HG03135 (cell line): ENCODE data around the gene INPP5F.
A peak's percentile ranks its signal among the peaks of the same experiment; 100 is the strongest.
"Not testable (repeated sequence)": the region's sequence is repeated elsewhere in the genome, so short reads cannot be mapped to it uniquely, and the experiment has no call there.

Experiments
- ATAC-seq: cut with Tn5 transposase; IDR thresholded peaks from one replicate; pipeline ENCODE4 v1.9.1; 2021; ENCODE audit warnings: mild to moderate bottlenecking, moderate library complexity; ENCODE audit not compliant: unreplicated experiment

INPP5F gene

DNA sequence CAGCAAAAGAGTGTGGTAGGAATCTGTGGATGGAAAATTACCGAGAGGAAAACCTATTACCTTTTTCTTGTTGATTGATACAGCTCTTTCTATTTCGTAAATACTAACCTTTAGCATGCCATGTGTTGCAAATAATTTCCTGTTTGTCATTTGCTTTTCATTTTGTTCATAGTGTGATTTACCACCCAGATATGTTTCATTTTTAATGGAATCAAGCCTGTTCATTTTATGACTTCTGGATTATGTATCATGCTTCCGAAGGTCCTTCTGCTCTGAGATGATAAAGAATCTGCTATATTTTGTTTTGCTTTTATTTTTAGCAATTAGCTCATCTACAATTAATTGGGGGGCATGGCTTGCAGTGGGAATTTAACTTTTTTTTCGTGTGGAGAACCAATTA is 46.5 kb downstream of the INPP5F start:
- no peak for ATAC-seq

DNA sequence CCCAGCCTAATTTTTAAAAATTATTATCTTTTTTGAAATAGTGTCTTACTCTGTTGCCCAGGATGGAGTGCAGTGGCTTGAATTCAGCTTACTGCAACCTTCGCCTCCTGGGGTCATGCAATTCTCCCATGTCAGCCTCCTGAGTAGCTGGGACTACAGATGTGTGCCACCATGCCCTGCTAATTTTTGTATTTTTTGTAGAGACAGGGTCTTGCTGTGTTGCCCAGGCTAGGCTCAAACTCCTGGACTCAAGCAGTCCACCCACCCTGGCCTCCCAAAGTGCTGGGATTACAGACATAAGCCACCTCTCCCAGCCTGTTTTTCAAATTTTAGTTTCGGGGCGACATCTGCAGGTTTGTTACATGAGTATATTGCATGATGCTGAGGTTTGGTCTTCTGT is 47.2 kb downstream of the INPP5F start:
- ATAC-seq = not testable (repeated sequence)

DNA sequence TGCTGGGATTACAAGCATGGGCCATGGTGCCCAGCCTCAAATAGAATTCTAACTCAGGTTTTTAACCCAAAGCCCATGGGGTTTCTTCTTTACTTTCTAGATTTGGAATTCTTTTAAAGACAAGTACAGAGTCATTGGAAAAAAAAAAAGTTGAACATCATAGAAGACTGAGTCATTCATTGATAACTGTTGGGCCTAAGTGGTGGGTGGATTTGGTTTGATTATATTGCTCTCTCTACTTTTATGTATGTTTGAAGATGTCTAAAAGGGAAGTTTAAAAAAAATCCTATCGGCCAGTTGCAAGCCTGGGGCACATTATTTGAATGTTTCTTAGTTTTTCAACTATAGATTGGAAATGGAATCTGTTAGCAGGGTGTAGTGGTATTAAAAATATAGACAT is 49.7 kb downstream of the INPP5F start:
- ATAC-seq = no peak

DNA sequence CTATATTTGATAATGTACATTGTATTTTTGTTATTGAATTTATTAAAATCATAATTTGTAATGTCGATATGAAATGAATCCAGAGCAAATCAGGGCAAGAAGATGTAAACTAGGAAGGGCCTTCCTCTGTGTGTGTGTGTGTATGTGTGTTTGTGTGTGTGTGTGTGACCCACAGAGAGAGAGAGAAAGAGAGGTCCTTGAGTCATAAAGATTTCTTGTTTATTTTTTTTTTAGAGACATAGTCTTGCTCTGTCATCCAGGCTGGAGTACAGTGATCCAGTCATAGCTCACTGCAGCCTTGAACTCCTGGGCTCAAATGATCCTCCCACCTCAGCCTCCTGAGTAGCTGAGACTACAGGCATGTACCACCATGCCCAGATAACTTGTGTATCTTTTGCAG is 50.7 kb downstream of the INPP5F start:
- ATAC-seq = no peak

DNA sequence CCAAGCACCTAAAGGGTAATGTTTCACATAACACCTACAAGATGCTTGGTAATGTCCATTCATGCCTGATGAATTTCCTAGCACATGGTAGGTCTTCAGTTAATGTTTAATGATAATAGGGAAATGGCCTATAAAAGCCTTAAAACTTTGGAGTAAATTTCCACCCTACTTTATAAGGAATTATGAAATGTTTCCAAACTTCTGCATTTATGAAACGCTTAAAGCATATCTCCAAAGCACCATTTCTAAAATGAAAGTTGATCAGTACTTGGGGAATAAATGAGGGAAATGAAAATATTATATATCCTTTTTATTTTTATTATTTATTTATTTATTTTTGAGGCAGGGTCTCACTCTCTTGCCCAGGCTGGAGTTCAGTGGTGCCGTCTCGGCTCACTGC is 51.8 kb downstream of the INPP5F start:
- no peak for ATAC-seq

DNA sequence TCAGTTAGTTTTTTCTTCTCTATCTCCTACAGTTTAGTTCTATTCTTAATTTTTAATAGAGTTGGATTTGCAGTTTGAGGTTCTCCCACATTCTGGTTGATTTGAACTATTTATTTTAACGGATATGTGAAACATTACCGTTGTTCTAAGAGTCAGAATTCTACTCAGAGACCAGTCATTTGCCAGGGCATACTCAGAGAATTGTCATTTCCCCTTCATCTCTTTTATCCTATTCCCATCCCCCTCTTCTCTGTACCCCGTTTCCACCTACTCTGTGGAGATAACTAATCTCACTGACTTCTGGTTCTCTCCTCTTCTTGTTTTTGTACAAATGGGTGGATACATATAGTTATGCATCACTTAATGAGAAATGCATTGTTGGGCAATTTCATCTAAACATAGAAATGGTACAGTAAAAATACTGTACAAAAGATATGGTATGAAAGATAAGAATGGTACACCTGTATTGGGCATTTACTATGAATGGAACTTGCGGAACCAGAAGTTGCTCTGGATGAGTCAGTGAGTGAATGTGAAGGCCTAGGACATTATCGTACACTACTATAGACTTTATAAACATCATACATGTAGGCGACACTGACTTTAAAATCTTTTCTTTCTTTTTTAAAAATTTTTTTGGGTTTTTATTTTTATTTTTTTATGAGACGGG is 53.1 kb downstream of the INPP5F start:
- ATAC-seq = no peak

DNA sequence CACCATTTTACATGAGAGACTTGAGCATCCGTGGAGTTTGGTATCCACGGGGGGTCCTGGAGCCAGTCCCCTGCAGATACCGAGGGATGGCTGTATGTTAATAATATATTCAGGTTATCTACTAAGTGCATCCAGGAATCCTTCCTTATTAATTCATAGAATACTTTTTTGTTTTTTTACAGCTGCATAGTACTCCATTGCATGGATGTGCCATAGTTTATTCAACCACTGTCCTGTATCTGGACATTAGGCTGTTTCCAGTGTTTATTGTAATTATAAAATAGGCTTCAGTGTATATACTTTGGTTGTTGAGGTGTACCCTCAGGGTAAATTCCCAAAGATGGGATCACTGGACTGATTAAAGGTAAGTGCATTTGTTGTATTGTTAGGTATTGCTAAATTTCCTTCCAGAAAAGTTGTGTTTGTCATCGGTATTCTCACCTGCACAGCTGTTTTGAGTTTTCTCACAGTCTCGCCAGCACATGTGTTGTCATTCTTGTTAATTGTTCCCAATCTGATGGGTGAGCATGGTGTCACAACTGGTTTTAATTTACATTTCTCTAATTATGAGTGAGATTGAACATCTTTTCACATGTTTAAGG is 55.1 kb downstream of the INPP5F start:
- no peak for ATAC-seq

DNA sequence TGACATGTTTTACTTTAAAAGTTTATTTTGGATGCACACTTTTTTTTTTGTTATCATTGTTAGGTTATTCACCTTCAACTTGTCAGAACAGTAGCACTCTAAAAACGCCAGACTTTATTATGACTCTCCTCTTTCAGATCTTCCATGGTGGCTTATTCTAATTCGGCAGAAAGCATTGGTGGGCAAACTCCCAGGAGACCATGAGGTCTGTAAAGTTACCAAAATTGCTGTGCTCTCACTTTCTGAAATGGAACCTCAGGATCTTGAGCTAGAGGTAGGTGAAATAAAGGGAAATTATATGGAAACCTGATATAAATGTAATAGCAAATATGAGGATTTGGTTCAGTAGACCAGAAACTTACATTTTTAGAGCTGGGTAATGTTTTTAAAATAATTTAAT is 55.6 kb downstream of the INPP5F start:
- ATAC-seq = no peak

DNA sequence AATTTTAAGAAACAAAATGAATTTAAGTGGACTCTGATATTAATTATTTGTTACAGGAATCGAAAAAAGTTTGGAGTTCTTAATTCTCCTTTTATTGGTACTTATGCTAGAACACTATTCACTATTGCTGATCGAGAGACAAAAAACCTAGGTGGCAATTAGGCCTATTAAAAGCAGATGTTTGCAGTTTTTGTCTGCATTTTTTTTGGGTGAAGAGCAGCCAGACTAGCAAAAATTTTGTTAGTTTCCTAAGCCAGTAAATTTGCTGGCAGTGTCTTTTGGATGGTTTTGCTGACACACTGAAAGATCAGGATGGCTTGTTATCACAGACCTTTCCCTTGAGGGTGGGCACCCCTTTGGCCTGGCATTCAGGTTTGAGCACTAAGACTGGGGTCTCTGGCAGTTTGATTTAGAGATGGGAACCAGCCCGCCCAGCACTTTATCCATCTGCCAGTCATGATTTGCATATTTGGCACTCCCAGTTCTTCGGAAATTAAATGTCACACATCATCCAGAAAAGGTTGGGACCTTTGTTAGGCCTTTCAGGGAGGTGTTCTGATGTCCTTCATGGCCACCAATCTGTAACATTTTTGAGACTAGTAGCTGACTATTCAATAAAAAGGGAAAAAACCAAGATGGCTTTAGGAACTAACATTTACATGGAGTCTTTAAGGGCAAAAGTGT is 57.3 kb downstream of the INPP5F start:
- no peak for ATAC-seq

DNA sequence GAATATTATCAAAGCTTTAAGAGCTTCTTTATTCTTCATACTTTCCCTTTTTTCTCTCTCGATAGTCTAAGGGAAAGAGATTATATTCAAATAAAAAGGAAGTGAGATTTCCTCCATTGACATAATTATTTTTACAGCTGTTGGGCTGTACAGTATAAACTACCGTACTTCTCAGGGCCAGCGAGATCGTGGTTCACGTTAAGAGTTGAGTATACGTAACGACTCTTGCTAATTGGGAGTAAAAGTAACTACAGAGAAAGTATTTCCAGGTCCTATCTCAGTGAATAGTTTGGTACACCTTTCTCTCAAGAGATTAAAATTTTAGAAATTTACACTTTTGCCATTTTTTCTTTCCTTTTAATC is 57.8 kb downstream of the INPP5F start:
- ATAC-seq = no peak

DNA sequence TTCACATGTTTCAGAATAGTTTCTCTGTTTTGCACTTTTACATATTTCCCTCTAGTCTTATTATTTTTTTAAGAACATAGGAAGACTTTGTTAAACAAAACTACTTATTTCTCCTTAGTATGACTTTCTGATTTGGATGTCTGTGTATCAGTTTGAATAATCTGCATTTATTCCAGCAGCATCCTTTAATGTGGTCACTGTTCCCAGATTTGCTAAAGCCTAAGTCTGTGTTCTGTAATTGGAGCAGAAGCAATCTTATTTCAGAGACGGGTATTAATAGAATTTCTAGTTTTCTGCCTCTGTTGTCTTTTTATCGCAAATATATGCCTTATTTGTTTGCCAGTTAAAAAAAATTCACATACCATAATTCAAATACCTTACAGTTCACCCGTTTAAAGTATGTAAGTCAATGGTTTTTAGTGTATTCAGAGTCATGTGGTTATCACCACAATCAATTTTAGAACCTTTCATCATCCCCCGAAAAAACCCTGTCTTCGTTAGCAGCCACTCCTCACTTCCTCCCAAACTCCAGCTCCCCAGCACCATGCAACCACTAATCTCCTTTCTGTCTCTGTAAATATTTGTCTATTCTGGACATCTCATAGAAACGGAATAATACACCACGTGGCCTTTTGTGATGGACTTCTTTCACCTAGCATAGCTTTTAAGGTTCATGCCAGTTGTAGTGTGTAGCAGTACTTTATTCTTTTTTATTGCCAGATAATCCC is 58.7 kb downstream of the INPP5F start:
- ATAC-seq = peak; percentile 67

DNA sequence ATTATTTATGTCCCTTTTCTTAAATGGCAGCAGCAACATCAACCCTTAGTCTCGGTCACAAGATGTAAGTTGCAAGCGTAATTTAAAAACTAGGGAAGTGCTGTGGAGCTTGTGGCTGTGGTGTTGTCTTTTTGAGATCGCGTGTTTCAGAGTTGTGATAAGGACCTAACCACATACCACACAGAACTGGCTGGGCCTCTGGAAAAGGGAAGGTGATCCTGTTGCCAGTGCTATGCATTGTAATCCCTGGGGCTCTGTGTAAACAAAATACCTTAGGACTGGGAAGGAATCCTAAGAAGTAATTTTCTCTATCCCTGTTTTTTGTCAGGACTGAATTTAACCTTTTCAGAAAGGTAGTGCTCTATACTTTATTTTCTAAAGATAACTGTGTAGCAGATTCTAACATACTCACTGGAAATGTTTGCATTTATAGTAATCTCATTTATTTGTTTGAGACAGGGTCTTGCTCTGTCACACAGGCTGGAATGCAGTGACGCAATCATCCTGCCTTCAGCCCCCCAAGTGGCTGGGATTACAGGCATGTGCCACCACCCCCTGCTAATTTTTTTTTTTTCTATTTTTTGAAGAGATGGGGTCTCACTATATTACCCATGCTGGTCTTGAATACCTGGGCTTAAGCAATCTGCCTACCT is 60.4 kb downstream of the INPP5F start:
- ATAC-seq = no peak

DNA sequence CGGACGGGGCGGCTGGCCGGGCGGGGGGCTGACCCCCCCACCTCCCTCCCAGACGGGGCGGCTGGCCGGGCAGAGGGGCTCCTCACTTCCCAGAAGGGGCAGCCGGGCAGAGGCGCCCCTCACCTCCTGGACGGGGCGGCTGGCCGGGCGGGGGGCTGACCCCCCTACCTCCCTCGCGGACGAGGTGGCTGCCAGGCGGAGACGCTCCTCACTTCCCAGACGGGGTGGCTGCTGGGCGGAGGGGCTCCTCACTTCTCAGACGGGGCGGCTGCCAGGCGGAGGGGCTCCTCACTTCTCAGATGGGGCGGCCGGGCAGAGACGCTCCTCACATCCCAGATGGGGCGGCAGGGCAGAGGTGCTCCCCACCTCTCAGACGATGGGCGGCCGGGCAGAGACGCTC is 69.3 kb downstream of the INPP5F start:
- not testable (repeated sequence) for ATAC-seq

DNA sequence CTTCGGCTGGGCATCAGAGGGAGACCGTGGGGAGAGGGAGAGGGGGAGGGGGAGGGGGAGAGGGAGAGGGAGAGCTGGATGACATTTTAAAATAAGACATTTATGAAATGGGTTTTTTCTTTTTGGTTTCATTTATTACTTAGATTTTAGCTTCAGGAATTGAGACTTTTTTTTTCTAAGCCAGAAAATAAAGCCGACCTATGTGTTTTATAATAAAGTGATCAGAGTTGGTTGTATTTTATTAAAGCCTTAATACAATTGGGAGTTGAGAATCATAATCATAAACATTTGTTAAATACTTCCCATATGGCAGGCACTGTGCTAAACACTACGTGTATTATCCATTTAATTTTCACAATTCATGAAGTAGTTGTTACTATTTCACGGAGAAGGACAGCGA is 70.2 kb downstream of the INPP5F start:
- no peak for ATAC-seq

DNA sequence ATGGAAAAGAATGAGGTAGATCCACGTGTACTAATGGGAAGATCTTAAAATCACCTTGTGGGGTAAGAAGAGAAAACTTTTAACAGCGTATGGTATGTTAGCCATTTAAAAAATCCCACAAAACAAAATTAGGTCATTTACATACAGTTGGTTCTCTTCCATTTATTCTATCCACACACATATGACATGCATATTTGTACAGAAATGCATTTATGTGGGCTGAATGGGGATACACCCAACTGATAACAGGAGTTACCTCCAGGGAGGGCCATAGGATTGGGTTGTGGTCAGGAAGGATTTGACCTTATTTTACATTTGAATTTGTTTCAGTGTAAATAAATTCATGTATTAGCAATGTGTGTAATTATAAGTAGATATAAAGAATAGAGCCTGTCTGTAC is 75.3 kb downstream of the INPP5F start:
- ATAC-seq = no peak

DNA sequence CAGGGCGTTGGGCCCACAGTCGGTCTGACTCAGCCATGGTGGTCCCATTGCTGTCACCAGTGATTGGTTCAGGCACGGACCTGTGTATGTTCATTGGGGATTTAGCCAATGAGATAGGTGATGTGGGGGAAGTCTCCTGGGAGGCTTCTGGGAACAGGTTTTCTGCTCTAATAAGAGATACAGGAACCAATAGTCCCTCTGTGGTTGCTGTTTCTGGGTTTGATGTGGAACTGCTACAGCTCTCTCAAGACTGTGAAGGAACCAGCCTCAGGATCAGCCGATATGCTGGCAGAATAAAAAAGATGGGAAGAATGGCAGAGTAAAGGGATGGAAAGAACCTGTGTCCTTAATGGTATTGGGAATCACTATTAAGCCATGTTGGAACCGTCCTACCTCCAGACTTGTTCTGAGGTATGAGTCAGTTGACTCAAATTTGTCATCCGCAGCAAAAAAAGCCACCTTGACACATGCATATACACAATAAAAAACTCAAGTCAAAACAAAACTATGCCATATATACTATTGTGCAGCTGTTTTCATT is 76.2 kb downstream of the INPP5F start:
- no peak for ATAC-seq

DNA sequence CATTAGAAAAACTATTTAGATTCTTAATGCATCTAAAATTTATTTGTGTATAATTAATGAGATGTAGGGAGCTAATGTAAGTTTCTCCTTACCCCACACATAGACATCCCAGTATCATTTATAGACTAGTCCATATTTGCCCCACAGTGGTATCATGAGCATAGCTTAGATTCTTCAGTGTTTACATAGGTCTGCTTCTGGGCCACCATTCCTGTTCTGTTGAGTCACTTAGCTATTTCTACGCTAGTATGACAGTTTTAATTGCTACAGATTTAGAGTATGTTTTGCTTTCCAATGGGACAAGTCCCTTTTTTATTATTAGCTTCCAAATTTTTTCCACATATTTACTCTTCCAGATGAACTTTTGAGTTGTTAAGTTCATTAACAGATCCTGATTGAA is 77.4 kb downstream of the INPP5F start:
- no peak for ATAC-seq

DNA sequence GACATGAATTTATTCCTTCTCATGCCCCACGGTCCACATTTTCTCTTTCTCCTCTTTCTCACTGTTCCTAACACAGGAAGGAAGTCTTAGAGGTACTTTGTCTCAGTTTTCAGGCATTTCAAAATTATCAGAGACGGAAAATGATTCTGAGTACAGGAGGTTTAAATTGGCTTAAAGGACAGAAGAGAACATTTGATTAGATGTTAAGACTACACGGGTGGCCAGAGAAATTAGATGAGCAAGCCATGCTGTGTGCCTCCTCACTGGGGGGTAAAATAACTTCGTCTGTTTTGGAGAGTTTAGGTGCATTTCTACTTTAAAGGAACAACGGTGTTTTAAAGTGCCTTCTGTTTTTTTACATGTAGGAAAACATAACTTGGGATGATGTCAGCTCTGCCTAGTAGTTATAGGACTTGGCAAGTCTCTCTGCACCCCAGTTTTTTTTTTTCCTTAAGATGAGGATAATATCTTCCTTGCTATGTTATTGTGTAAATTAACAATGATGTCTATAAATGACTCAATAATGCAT is 79.9 kb downstream of the INPP5F start:
- no peak for ATAC-seq

DNA sequence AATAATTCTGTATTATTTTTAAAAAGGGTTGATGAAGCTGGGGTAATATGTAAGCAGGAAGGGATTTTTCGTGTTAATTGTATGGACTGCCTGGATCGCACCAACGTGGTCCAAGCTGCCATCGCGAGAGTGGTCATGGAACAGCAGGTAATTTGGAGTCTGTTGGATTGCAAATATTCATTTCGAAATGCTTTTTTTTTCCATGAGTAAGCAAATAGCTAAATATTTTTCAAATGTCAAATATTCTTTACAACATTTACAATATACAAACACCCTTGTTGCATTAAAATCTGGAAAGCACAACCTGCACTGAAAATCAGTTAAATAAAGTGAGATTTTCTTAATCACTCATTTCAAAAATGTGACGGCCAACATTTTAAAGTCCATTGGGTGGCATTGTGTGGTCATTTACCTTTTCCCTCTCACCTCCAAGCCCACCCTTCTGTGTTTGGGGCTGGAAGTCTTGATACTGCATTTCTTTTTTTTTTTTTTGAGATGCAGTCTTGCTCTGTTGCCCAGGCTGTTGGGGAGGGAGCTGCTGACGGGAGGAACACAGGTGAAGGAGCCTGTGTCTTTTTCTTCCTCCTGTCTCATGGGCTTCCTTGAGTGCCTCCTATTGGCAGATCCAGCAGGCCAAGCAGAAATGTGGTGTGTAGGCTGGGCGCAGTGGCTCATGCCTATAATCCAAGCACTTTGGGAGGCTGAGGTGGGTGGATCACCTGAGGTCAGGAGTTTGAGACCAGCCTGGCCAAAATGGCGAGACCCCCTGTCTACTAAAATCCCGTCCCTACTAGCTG is 80.7 kb downstream of the INPP5F start:
- no peak for ATAC-seq
